ENCODE data around the gene ADD3.

The ADD3 gene

DNA sequence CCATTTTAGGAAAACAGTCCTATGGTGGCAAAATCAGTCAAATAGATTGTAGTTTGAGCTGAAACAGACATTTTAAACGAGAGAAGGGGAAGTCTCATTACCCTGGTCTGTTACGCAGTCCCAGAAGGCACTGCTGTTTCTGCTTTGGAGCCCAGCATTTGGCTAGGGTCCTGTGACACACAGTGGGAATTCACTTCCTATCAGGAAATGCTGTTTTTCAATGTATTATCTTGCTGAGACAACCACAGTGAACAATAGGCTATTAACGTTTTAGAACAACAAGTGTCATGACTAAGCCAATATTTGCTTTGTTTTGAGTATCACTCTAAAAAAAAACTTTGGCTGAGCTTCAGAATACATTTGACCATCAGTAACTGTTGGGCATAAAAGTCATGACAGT lies 74.1 kb downstream of the ADD3 start:
- ChIA-PET POLR2A (no interaction called here), CTCF (interaction anchor here (0.9 to 1.3 kb wide), 3 partner anchors 13 to 15 kb away, joined by 3 to 5 read pairs (median 3); no protein-coding TSS in a partner anchor)
- TF ChIP-seq, protein P1, sequence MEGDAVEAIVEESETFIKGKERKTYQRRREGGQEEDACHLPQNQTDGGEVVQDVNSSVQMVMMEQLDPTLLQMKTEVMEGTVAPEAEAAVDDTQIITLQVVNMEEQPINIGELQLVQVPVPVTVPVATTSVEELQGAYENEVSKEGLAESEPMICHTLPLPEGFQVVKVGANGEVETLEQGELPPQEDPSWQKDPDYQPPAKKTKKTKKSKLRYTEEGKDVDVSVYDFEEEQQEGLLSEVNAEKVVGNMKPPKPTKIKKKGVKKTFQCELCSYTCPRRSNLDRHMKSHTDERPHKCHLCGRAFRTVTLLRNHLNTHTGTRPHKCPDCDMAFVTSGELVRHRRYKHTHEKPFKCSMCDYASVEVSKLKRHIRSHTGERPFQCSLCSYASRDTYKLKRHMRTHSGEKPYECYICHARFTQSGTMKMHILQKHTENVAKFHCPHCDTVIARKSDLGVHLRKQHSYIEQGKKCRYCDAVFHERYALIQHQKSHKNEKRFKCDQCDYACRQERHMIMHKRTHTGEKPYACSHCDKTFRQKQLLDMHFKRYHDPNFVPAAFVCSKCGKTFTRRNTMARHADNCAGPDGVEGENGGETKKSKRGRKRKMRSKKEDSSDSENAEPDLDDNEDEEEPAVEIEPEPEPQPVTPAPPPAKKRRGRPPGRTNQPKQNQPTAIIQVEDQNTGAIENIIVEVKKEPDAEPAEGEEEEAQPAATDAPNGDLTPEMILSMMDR (IDR thresholded peaks at IDR 0.05; ENCODE audit: control extremely low read depth, extremely low read depth, low read depth, missing control alignments) = no peak
- no peak for DNase-seq (ENCODE audit: extremely low spot score)

- TF ChIP-seq, protein P1 (IDR thresholded peaks at IDR 0.05; ENCODE audit: control extremely low read depth, extremely low read depth, low read depth, missing control alignments) = no peak
- ChIA-PET CTCF (interaction anchor here (0.6 to 1.6 kb wide), 4 partner anchors 10 to 53 kb away, joined by 3 to 4 read pairs (median 3); no protein-coding TSS in a partner anchor), POLR2A (no interaction called here)
- DNase-seq (ENCODE audit: extremely low spot score) = no peak
Measured at GRCh38 chr10:110083884-110084283, 76.1 kb downstream of the ADD3 start.

GRCh38 chr10:110087682-110088081 lies 79.9 kb downstream of the ADD3 start:
- POLR2A ChIA-PET = no interaction called here
- DNase-seq (ENCODE audit: extremely low spot score) = no peak
- CTCF ChIA-PET = interaction anchor here (0.9 to 1.0 kb wide), 2 partner anchors 9 to 21 kb away, joined by 3 read pairs; no protein-coding TSS in a partner anchor
- TF ChIP-seq, protein P1 (IDR thresholded peaks at IDR 0.05; ENCODE audit: control extremely low read depth, extremely low read depth, low read depth, missing control alignments) = no peak

DNA sequence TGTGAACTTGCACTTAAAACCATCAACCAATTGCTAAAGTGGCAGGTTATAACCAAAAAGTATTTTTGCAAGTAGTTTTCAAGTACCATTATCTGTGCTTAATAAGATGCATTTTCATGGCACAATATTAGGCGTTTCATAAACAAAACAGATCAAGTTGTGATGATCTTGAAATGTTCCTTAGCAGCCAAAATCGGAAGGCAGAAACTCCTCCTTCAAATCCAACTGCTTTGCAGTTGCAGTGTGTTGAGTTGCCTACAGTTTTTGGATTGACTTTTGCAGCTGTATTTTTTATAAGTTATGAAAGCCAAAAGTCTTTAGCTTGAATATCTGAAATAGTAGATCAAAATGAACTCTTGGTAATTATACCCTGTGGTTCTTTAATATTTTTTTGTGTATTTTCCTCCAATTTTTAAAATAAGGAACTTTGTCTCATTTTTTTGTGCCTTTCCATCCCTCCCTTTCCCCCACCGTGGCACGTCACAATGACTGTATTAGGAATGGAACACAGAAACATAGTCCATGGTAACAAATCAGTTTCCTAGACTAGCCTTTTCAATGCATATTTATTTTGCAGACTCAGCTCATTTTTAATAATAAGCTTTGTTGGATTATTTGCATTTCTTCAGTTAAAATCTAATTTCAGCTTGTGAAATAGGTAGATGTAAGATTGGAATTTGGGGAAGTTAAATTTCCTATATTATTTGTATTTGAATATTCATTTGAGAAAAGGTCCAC lies 80.8 kb downstream of the ADD3 start:
- ChIA-PET CTCF (interaction anchor here (0.6 to 1.3 kb wide), 4 partner anchors 8 to 599 kb away, joined by 3 to 4 read pairs (median 3); no protein-coding TSS in a partner anchor), POLR2A (no interaction called here)
- TF ChIP-seq, protein P1 (IDR thresholded peaks at IDR 0.05; ENCODE audit: control extremely low read depth, extremely low read depth, low read depth, missing control alignments) = no peak
- no peak for DNase-seq (ENCODE audit: extremely low spot score)

GRCh38 chr10:110091830-110092229 lies 84.0 kb downstream of the ADD3 start:
- TF ChIP-seq, protein P1 (IDR thresholded peaks at IDR 0.05; ENCODE audit: control extremely low read depth, extremely low read depth, low read depth, missing control alignments) = no peak
- DNase-seq (ENCODE audit: extremely low spot score) = no peak
- ChIA-PET POLR2A (no interaction called here), CTCF (no interaction called here)

DNA sequence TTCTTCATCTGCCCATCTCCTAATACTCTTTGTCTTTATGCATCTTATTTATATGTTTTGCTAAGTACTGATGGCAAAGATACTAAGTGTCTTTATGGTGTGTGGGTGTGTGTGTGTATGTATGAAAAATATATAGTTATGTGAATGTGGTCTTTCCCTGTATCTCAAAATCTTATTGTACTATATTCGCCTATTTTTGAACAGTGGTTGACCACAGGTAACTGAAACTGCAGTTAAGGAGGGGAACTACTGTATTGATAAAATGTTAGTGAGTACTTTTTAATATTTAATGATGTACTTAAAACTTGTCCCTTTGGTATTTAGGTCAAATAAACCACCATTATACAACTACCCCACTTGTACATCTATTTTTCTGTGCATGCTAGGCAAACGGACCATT lies 85.9 kb downstream of the ADD3 start:
- ChIA-PET CTCF (interaction anchor here (0.9 kb wide), 1 partner anchor 44 kb away, joined by 3 read pairs; no protein-coding TSS in a partner anchor), POLR2A (no interaction called here)
- TF ChIP-seq, protein P1 (IDR thresholded peaks at IDR 0.05; ENCODE audit: control extremely low read depth, extremely low read depth, low read depth, missing control alignments) = no peak
- no peak for DNase-seq (ENCODE audit: extremely low spot score)
